Measurements from ENCODE around the gene SMIM1.

DNA sequence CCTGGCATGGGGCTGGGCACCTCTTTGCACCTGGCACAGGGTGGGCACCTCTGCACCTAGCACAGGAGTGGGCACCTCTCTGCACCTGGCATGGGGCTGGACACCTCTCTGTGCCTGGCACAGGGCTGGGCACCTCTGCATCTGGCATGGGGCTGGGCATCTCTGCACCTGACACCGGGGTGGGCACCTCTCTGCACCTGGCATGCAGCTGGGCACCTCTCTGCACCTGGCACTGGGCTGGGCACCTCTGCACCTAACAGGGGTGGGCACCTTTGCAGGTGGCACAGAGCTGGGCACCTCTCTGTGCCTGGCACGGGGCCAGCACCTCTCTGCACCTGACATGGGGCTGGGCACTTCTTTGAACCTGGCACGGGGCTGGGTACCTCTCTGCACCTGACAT is 49.7 kb upstream of the SMIM1 start:
- TF ChIP-seq GATA1 (IDR thresholded peaks at IDR 0.05; ENCODE audit: low read depth, low read length), result no peak
- TF ChIP-seq POLR2A (IDR thresholded peaks at IDR 0.05; ENCODE audit: low read length), result no peak
